Cerebellar cortex (tissue), 1 donor: Measurements from ENCODE around the gene PDE5A.
"Not testable (repeated sequence)": the region's sequence is repeated elsewhere in the genome, so short reads cannot be mapped to it uniquely, and the experiment has no call there.

Experiments used
- DNase-seq: peaks from one replicate; pipeline ENCODE4 v3.0.0-alpha.2; 2015; ENCODE audit warnings: low spot score

Gene PDE5A

DNA sequence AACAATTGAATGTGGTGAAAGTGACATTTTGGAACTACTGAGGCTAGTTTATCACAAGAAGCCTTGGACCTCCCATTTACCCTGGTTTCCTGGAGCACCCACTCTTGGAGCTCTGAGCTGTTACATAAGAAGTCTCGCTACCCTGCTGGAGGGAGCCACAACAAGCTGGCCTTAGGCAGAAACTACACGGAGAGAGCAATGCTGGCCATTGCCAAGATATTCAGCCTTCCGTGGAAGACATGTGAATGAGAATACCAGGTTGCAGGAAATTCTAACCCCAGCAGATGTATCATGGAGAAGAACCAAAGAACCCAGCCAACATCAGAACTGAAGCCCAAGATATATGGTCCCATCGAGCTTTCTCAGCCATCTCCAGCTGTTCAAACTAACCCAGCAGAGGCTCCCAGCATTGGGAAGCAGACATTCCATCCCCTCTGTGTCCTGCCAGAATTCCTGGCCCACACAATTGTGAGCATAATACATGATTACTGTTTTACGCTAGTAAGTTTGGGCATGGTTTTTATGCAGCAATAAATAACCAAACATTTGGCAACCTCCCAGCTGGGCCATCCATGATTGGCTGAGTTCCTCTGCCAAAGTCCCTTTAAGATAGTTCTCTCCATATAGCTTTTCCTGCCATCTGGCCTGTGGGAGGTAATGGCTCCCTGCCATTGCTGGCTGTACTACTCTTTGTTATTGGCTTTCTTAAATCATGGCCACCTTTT lies 17.9 kb upstream of the PDE5A start:
- DNase-seq = no peak

DNA sequence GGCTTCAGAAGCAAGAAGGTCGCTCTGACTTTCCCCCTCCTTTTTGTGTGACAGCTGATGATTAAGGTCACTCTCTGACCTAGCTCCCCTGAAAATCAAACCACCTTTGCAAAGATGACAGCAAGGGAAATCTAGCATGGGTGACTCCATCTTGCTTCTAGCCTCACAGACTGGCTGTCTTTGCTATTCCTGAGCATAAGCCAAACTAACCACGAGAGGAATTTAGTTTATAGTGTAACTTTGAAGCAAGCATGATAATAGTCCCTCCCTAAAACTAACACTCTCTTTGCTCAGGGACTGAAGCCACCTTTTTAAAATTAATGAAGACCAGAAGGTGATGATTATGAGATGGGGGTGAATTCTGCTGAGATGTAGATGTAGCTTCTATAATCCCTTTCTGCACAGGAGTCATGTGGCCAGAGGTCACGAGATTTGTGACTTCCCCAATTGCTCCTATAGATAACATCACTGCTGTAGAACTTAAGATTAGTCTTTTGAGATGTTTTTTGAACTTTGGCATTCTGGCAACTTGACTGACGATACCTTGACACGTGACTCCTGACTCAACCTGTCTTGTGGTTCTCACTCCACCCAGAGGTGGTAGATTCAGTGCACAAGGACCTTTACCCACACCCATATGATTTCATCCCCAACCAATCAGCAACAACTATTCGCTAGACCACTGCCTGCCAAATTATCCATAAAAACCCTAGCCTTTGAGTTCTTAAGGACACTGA lies 14.9 kb upstream of the PDE5A start:
- DNase-seq = no peak

DNA sequence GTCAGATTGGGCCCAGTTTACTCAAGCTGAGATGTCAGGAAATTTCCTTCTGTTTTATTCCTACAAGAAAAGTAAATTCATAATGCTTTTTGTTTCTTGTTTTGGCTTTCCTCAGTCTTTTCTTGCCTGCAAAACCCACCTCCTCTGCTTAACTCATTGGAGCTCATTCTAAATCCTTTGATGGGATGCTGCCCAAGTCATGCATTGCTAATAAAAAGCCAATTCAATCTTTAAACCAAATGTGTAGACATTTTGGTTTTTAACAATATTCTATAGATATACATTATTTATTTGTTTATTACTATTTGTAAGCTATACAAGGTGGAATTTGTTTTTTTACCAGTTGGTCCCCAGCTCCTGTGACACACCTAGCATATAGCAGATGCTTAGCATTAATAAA lies 13.2 kb upstream of the PDE5A start:
- DNase-seq = no peak

DNA sequence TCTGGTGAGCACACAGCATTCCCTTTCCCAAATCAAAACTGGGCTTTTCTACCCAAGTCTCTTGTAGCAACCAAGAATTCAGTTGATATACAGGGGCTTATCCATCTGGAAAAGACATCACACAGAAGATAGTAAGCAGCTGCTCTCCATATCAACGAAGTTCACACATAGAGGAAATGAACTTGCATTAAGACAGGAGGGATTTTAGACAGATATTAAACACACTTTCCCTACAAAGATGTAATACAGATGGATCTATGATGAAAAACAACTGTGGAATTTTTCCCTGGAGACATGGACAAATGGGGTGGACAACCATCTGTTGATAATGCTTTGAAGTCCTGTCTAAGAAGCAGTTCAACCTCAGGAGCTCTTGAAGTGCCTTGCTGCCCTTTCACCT lies 9.8 kb upstream of the PDE5A start:
- no peak for DNase-seq

DNA sequence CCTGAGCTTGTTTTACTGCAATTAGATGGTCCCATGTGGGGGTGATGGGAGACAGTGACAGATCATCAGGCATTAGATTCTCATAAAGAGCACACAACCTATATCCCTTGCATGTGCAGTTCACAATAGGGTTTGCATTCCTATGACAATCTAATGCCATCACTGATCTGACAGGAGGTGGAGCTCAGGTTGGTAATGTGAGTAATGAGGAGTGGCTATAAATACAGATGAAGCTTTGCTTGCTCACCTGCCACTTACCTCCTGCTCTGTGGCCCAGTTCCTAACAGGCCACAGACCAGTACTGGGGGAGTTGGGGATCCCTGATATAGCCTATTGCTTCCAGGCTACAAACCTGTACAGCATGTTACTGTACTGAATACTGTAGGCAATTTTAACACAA lies 8.2 kb upstream of the PDE5A start:
- not testable (repeated sequence) for DNase-seq

DNA sequence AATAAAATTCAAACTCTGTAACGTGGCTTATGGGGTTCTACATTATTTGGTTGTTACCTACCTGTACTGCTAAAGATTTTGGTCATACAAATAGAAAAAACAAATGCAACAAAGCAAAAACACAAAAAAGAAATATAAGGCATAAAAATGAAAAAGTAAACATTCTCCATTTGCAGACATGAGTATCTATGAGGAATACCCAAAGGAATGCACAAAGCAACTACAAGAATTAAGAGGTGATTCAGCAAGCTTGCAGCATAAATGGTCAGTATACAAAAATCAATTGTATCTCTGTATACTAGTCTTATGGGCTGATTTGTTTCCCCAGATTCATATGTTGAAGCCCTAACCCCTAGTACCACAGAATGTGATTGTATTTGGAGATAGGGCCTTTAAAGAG lies 3.6 kb upstream of the PDE5A start:
- no peak for DNase-seq

DNA sequence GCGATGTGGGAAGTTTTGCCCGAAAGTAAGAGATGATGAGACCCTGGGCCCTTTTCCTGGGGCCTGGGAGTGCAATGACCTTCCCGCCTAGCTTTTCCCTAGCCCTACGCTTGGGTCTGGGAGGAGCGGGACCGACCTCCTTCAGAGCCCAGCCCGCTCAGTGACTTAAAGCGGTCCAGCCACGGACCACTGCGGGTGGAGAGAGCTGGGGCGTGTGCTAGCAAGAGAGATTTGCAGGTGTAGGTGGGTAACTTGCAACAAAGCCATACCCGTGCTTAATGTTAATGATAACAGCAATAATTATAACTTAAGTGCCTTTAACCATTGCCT lies 503 bp upstream of the PDE5A start:
- no peak for DNase-seq

DNA sequence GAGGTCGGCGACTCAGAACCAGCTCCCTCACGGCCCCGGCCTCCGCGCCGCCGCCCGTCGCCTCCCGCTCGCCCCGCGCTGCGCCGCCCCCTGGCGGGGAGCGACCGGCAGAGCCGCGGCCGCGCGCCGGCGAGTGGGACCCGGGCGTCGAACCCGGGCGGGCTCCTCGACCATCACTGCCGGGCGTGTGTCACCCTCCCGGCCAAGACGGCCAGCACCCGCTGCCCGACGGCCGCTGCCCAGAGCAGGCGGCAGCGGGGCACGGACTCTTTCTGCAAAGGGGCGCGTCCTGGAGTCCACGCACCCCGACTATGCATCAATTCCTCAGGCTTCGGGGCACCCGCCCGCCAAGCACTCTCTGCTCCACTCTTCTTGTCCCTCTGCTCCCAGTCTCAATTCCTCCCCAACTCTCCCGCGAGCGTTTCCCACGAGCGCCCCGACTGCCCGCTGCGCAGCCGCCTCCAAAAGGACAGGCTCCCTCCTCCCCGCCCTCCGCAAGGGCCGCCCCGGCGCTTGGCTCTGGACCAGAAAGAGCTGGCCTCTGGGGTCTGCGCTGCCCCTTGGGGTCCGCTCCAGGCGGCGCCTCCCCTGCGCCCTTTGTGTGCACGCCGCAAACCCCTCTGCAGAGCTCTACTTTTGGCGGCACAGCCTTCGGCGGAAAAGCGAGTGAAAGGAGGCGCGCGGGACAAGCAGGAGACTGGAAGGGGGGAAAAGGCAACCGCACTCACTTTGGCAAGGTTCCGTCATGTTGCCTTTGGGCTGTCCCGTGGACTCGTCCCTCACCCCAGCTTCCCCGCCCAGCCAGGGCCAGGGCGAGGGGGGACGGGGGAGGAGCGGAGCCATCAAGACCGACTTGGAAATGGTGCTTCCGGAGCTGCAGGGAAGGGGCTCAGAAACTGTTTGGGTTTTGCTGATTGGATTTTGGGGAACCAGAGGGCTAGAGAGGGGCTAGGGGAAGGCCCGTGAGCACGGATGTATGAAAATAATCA lies 1.0 kb downstream of the PDE5A start:
- DNase-seq = peak; percentile 8

DNA sequence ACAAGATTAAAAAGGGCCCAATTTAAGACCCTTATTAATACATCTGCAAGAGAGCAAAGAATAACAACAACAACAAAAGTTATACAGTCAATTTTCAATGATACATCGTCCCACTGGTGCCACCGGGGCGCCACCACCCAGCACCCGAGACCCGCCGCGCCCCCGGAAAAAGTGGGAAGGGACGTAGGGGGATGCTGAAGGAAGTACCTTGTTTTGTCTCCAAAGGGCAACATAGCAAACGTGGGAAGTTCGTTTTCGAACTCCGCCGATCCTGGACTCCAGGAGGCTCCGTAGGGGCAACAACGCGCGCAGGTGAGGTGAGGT lies 1.7 kb downstream of the PDE5A start:
- no peak for DNase-seq

DNA sequence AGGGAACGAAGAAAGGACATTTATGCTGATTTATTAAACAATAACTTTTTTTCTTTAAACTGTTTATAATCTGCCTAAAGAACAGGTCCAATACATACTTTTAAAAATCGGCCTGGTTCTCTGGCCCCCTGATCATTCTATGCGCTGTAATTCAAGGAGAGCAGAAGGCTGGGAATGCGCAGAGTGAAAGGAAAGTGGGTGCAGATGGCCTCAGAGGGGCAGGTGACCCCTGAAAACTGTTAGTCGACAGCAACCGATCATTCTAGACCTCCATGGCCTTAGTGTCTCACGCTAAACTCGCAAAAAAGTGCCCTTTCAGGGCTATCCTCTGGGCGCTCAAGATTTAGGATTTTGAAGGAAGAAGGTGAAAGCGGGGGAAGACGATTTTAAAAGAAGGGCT lies 2.2 kb downstream of the PDE5A start:
- no peak for DNase-seq

DNA sequence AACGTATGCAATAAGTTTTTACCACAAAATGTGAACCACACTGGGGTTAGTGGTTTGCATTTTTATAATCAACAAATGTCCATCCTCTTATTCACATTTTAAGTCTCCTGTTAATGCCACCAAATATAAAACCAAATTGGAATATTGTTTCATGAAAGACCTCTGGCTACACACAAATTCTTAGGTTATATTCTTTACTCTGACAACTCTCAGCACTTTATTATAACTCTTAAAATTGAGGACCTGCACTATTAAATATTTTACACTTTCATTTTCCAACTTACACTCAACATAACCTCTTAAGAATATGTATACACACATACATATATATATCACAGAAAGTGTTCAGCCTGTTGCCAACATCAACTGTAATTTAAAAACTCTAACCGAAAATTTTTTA lies 2.8 kb downstream of the PDE5A start:
- DNase-seq = no peak

DNA sequence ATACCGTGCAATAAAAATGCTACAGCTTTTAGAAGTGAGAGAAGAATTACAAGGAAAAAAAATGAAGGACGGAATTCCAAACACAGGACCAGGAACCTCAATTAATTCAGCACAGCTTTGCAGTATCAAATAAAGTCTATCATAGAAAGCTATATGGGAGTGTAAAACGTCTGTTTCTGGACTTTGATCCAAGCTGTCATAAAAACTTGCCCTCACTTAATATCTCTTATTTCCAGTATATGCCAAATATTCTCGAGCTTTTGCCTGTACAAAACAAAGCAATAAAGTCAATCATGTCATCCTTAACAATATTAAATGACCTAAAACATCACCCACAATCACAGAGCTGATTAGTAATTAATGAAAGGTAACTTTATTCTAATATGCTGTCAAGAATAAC lies 4.2 kb downstream of the PDE5A start:
- DNase-seq = no peak

DNA sequence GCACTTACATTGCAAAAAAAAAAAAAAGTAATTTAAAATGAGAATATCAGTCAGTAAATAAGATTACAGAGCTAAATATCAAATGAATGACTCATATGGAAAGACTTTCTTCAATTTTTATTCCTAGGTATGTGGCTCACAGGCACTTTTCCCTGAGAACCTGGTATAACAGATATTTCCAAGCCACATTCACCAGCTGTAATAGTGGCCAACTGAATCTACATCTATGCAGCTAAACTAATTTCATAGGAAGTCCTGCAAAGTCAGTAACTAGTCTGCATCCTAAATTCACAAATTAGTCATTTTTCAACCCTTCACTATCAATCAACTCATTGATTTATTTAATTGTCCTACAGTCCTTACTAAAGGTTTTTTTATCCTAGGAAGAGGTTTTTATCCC lies 5.6 kb downstream of the PDE5A start:
- DNase-seq = no peak

DNA sequence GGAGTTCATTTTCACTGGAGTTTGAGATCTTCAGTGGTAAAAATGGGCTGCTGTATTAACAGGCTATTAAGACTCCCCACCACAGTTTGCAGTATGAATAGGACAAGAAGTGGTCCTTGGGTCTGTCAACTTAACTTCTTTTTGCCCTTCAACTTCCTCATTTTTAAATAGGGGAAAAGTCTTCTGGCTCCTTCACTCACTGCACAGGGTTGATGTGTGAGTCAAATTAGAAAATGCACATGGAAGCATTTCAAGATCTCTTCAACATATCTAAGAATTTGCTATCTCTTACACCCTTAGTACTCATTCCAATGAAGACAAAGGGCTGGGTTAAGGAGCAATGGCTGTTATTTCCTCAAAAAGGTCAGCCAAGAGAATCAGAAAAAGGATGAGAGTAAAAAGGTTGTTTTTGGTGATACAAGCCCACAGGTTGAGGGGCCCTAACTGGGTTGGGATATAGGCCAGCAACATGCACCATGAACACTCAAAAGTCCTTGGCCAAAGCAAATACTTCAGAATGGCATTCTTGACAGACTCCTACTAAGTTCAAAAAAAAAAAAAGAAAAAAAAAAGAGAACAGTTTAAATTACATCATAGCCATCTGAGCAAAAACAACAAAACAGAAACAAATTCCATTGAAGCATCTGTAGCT lies 13.4 kb downstream of the PDE5A start:
- no peak for DNase-seq

DNA sequence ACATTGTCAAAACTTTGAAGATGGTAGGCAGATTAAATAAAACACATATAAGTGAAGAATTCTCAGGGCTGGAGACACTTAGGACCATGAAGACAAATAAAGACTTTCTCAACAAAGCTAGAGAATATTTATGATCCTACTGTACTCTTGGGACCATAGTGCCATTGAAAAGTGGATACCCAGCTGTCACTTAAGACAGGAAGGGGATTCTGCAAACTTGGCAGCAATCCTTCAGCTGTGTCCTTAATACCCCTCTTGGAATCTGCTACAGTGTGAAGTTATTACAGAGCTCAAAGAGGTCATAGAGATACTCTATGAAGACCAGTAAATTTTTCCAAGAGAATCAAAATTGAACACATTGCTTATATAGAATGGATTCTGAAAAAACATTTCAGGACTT lies 24.3 kb downstream of the PDE5A start:
- DNase-seq = no peak

DNA sequence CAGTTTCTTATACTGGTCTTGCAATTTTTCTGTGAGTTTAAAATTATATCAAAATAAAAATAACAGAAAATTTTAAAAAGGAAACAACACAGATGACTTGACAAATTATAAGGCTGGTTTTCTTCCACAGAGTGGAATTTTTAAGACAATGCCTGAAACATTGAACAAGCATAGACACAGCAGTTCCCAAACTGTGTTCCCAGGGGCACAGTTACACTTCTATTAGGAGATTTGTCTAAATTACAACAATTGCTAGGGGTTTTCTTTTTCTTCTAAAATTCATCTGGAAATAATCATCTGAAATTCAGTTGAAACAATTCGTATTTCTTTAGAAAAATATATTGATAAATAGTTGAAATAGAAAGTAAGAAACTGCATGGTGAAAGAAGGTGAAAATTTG lies 26.2 kb downstream of the PDE5A start:
- no peak for DNase-seq

DNA sequence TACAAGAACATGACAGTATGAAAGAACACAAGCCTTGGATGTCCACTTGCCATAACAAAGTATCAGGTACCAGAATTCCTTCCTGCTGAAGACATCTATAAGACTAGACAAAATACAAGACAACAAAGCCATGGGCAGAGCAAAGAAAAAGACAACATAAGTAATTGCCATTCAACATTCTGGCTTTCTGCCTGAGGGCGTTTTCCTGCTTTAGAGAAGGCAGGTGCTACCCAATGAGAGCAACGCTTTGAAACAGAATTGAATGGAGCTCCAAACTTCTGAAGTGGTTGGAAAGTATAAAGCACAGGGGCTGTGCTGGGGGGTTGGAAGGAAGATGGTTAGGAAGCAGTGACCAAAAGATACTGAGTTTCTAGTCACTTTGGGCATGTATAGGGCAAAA lies 30.1 kb downstream of the PDE5A start:
- DNase-seq = no peak

DNA sequence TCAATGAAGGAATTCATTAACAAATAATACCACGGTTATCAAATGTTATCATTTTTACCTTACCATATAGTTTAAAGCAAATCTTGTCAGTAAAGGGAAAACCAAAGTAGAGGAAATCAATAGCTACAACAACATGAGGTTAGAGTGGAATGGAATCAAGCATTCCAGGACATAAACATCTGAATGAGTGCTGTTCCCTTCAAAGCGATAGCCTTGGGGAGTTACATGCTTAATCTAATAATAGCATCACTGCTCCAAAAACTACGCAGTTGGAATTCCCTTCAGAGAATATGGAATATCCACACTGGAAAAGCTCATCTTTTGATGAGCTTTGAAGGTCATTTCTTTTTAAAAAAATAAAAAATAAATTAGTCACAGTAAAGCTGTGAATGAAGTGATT lies 31.2 kb downstream of the PDE5A start:
- no peak for DNase-seq

DNA sequence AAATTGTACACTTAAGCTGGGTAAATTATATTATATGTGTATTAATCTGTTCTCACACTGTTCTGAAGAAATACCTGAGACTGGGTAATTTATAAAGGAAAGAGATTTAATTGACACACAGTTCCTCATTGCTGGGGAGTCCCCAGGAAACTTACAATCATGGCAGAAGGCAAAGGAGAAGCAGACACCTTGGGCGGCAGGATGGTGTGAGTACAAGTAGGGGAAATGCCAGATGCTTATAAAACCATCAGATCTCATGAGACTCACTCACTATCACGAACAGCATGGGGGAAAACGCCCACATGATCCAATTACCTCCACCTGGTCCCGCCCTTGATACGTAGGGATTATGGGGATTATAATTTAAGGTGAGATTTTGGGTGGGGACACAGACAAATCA lies 34.9 kb downstream of the PDE5A start:
- DNase-seq = no peak

DNA sequence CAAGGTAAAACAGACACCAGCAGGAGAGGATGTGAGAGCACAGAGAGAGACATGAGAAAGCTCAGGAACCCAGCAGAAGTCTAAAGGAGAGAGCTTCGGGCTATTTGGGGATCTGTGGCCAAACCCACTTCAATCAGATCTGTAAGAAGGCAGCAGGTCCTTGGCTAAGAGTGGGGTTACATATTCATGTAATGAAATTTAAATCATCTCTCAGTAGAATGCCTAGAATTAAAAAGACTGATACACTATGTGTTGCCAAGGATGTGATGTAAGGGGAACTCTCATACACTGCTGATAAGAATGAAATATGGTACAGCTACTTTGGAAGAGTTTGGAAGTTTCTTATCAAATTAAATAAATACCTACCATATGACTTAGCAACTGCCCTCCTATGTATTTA lies 35.8 kb downstream of the PDE5A start:
- DNase-seq = no peak

DNA sequence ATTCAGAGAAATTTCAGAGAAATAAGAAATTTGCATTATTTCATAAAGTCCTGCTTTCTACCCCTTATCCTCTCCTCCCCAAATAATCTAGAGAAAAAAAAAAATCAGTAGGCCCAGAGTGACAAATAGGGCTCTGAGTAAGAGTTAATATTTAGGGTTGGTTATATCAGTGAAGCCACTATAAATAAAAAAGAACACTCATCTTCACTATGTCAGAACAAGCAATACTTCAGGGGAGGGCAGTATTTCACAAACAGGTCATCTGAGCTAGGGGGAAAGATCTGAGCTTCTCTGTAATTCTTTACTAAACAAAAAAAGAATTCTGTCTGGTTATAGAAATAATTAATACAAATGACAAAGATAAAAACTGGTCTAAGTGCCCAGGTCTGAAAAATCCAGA lies 39.4 kb downstream of the PDE5A start:
- DNase-seq = no peak

DNA sequence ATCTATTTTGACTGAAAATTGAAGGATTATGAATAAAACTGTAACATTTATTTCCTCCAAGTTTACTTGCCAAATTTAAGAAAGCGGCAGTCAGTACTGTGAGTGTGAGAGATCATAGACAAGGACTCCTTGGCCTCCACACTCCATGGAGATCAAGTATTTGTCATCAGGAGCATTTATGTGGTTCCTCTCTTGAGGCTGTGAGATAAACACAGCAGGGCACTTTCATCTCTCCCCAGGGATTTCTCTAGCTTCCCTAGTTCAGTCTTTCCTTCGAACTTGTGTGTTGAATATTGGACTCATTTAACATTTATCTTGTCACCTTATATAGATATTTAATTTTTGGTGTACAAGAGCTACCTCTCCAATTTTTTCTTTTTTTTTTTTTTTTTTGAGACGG lies 40.8 kb downstream of the PDE5A start:
- DNase-seq = no peak

DNA sequence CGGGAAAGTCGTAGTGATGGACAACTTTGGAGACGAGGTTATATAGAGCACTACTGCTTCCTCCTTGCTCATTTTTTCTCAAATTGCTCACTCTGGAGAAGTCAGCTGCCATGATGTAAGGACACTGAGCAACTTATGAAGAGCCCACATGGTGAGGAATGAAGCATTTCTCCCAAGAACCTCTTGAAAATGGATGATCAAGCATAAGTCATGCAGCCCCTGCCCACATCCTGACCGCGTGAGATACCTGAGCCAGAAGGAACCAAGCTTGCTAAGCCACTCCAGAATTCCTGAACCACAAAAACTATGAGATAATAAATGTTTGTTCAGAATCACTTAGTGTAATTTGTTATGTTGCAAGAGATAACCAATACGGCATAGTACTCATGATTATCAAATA lies 42.8 kb downstream of the PDE5A start:
- no peak for DNase-seq
